HepG2 (cell line): Measurements from ENCODE around the gene RIMS3. TPM values are rescaled to one million over a fixed set of nuclear protein-coding genes. Genes with fewer than 3 reads are reported as not detected.

Experiments
- JUNB ChIP-seq: sonication (generic); formaldehyde crosslinking; IDR thresholded peaks from 2 replicates; pipeline ENCODE4 v1.8.0; 2022; ENCODE audit warnings: missing genetic modification reagents, mild to moderate bottlenecking, borderline replicate concordance
- REL ChIP-seq: sonication (generic); formaldehyde crosslinking; conservative IDR thresholded peaks from 2 replicates; pipeline ENCODE4 v1.8.0; 2022; ENCODE audit warnings: mild to moderate bottlenecking, missing genetic modification reagents, moderate library complexity
- SNRNP70 ChIP-seq: fragments of 200-400 bp; formaldehyde crosslinking; IDR thresholded peaks from 2 replicates; pipeline ENCODE4 v1.6.1; 2017; ENCODE audit warnings: mild to moderate bottlenecking, low read depth, low read length, moderate library complexity
- SP5 ChIP-seq: IDR thresholded peaks from 2 replicates; pipeline ENCODE4 v1.6.1; 2016; ENCODE audit warnings: low read depth, borderline replicate concordance
- ZMYM3 ChIP-seq: sonication (generic); formaldehyde crosslinking; IDR thresholded peaks from 2 replicates; pipeline ENCODE4 v1.5.1; 2020; ENCODE audit warnings: mild to moderate bottlenecking, missing genetic modification reagents
- ZNF597 ChIP-seq: sonication (generic); formaldehyde crosslinking; IDR thresholded peaks from 2 replicates; pipeline ENCODE4 v1.5.0; 2020; ENCODE audit warnings: missing genetic modification reagents
- ZNF766 ChIP-seq: sonication (generic); formaldehyde crosslinking; IDR thresholded peaks from 2 replicates; pipeline ENCODE4 v1.5.0; 2020; ENCODE audit warnings: missing genetic modification reagents, borderline replicate concordance
- ZNF775 ChIP-seq: sonication (generic); formaldehyde crosslinking; IDR thresholded peaks from 2 replicates; pipeline ENCODE4 v1.4.0; 2020; ENCODE audit warnings: missing genetic modification reagents, mild to moderate bottlenecking, moderate library complexity, borderline replicate concordance
- polyA plus RNA-seq, 8 experiments: library from polyadenylated mRNA; depleted of rRNA in 3 of 8; stranded (reverse) in 7 of 8; unstranded in 1 of 8; fragments of >200 nt; fragmentation: Illumina TruSeq in 4 of 8; extraction: Trizol in 4 of 8; gene quantifications; 2 replicates each; pipeline versions ENCODE4 v1.2.1 to v1.2.3, GENCODE V29; 2011 to 2016; ENCODE audit warnings: low read depth in 4 of 8, missing spikeins in 1 of 8, mixed read lengths in 1 of 8; ENCODE audit not compliant: insufficient read depth in 1 of 8
- total RNA-seq, 5 experiments: library from RNA; depleted of rRNA; stranded (reverse); fragments of >200 nt; fragmentation: Illumina TruSeq; extraction: Trizol; gene quantifications; 2 replicates each; pipeline ENCODE4 v1.2.3, GENCODE V29; 2016; ENCODE audit warnings: low read depth in 1 of 5
- TF ChIP-seq, protein P1 (sequence below): sonication (generic); formaldehyde crosslinking; IDR thresholded peaks from 2 replicates; pipeline ENCODE4 v1.4.0; 2020; ENCODE audit warnings: mild to moderate bottlenecking, missing genetic modification reagents
- TF ChIP-seq, protein P2 (sequence below): sonication (generic); formaldehyde crosslinking; IDR thresholded peaks from 2 replicates; pipeline ENCODE4 v1.5.0; 2020; ENCODE audit warnings: missing genetic modification reagents

The RIMS3 gene
- total and polyA plus RNA-seq, 2 of the 13 experiments (the other 11 are each of a cell fraction or from before 2014, with no cell fraction given) = 2.1 to 5.4 TPM

- TF ChIP-seq, protein P1, sequence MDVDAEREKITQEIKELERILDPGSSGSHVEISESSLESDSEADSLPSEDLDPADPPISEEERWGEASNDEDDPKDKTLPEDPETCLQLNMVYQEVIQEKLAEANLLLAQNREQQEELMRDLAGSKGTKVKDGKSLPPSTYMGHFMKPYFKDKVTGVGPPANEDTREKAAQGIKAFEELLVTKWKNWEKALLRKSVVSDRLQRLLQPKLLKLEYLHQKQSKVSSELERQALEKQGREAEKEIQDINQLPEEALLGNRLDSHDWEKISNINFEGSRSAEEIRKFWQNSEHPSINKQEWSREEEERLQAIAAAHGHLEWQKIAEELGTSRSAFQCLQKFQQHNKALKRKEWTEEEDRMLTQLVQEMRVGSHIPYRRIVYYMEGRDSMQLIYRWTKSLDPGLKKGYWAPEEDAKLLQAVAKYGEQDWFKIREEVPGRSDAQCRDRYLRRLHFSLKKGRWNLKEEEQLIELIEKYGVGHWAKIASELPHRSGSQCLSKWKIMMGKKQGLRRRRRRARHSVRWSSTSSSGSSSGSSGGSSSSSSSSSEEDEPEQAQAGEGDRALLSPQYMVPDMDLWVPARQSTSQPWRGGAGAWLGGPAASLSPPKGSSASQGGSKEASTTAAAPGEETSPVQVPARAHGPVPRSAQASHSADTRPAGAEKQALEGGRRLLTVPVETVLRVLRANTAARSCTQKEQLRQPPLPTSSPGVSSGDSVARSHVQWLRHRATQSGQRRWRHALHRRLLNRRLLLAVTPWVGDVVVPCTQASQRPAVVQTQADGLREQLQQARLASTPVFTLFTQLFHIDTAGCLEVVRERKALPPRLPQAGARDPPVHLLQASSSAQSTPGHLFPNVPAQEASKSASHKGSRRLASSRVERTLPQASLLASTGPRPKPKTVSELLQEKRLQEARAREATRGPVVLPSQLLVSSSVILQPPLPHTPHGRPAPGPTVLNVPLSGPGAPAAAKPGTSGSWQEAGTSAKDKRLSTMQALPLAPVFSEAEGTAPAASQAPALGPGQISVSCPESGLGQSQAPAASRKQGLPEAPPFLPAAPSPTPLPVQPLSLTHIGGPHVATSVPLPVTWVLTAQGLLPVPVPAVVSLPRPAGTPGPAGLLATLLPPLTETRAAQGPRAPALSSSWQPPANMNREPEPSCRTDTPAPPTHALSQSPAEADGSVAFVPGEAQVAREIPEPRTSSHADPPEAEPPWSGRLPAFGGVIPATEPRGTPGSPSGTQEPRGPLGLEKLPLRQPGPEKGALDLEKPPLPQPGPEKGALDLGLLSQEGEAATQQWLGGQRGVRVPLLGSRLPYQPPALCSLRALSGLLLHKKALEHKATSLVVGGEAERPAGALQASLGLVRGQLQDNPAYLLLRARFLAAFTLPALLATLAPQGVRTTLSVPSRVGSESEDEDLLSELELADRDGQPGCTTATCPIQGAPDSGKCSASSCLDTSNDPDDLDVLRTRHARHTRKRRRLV (CRISPR knock-in tag) = no peak
- TF ChIP-seq ZNF766 (CRISPR knock-in tag) (no peak), JUNB (CRISPR knock-in tag) (no peak), ZMYM3 (no peak), SP5 (CRISPR knock-in tag) (no peak), SNRNP70 (no peak), REL (CRISPR knock-in tag) (no peak), ZNF597 (no peak), ZNF775 (CRISPR knock-in tag) (no peak)
- TF ChIP-seq, protein P2, sequence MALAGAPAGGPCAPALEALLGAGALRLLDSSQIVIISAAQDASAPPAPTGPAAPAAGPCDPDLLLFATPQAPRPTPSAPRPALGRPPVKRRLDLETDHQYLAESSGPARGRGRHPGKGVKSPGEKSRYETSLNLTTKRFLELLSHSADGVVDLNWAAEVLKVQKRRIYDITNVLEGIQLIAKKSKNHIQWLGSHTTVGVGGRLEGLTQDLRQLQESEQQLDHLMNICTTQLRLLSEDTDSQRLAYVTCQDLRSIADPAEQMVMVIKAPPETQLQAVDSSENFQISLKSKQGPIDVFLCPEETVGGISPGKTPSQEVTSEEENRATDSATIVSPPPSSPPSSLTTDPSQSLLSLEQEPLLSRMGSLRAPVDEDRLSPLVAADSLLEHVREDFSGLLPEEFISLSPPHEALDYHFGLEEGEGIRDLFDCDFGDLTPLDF = no peak
Measured at GRCh38 chr1:40625476-40626382, 39.8 kb downstream of the RIMS3 start (continued).
